Panc1 (cell line): ENCODE results near the gene CMIP. TPM values are rescaled to one million over a fixed set of nuclear protein-coding genes. Genes with fewer than 3 reads are reported as not detected.

Experiments used
- ATAC-seq: fragments of 200-7000 bp; cut with Tn5 transposase; 2 replicates; pipeline ENCODE4 v1.9.1; 2020; ENCODE audit warnings: mild to moderate bottlenecking, moderate library complexity
- BruUV-seq: library from RNA; stranded (reverse); fragments of 400-500 nt; replicated peaks from 2 replicates; lab custom pipeline; 2021; lab: Mats Ljungman, UMichigan
- CTCF ChIA-PET: fragments of 300-600 bp; sonication (Branson Sonifier 250); formaldehyde crosslinking; loops from one replicate; lab custom pipeline; 2022; ENCODE audit warnings: antibody characterized with exemption; lab: Charles Lee
- POLR2A ChIA-PET: fragments of 300-600 bp; sonication (Branson Sonifier 250); formaldehyde crosslinking; loops from one replicate; lab custom pipeline; 2022; ENCODE audit warnings: antibody characterized with exemption; lab: Charles Lee
- DNase-seq: peaks from one replicate; pipeline ENCODE4 v3.0.0-alpha.2; 2010; ENCODE audit warnings: low read depth, low spot score
- H3K27ac ChIP-seq: 2 replicates; pipeline ENCODE4 v1.5.1; 2011; ENCODE audit warnings: mild to moderate bottlenecking, low read length, inconsistent platforms
- H3K27me3 ChIP-seq: fragments of 200-500 bp; sonication (Bioruptor generic); 2 replicates; pipeline ENCODE4 v1.6.0; 2014; ENCODE audit warnings: low read length, inconsistent platforms; ENCODE audit not compliant: control insufficient read depth, insufficient read depth
- H3K36me3 ChIP-seq: fragments of 200-500 bp; sonication (Bioruptor generic); 2 replicates; pipeline ENCODE4 v1.5.1; 2014; ENCODE audit warnings: inconsistent platforms, mild to moderate bottlenecking, low read length, moderate library complexity; ENCODE audit not compliant: control insufficient read depth, insufficient read depth
- H3K4me1 ChIP-seq: 2 replicates; pipeline ENCODE4 v1.5.1; 2011; ENCODE audit warnings: inconsistent platforms, mild to moderate bottlenecking, low read length, moderate library complexity; ENCODE audit not compliant: control insufficient read depth, insufficient read depth
- H3K4me3 ChIP-seq, 2 experiments: 2 replicates each; pipeline ENCODE4 v1.5.1; 2011 to 2012; ENCODE audit warnings: low read depth in 2 of 2, low read length in 2 of 2, mild to moderate bottlenecking in 2 of 2, inconsistent platforms in 1 of 2, moderate library complexity in 1 of 2
- H3K9me3 ChIP-seq: fragments of 200-500 bp; sonication (Bioruptor generic); 2 replicates; pipeline ENCODE4 v1.5.1; 2014; ENCODE audit warnings: low read depth, mild to moderate bottlenecking, inconsistent platforms, low read length, moderate library complexity; ENCODE audit not compliant: control insufficient read depth, insufficient read depth
- CTCF ChIP-seq: fragments of 450-650 bp; IDR thresholded peaks from 2 replicates; pipeline ENCODE4 v1.5.1; 2017; ENCODE audit warnings: mild to moderate bottlenecking
- POLR2AphosphoS5 ChIP-seq: IDR thresholded peaks from 2 replicates; pipeline ENCODE4 v1.6.1; 2012; ENCODE audit warnings: mild to moderate bottlenecking, low read depth, low read length, moderate library complexity
- REST ChIP-seq, 2 experiments: IDR thresholded peaks; 2 replicates each; pipeline ENCODE4 v1.6.1; 2011 to 2012; ENCODE audit warnings: low read depth in 2 of 2, control low read depth in 1 of 2, low read length in 1 of 2, mild to moderate bottlenecking in 1 of 2, moderate library complexity in 1 of 2; ENCODE audit not compliant: insufficient read depth in 1 of 2
- SIN3A ChIP-seq: IDR thresholded peaks from 2 replicates; pipeline ENCODE4 v1.6.1; 2012; ENCODE audit warnings: low read depth, mild to moderate bottlenecking, low read length, moderate library complexity, borderline replicate concordance; ENCODE audit not compliant: insufficient read depth
- TCF7L2 ChIP-seq: IDR thresholded peaks from 2 replicates; pipeline ENCODE4 v1.6.1; 2011; ENCODE audit warnings: mild to moderate bottlenecking, low read depth, low read length, inconsistent platforms
- in situ Hi-C: cut with HindIII; loops from 2 replicates; pipeline ENCODE4 v1.10.0; 2016; ENCODE audit warnings: low sequenced_read_pairs, low pct_unique_long_range_greater_than_20kb
- intact Hi-C: fragments of 100-400 bp; cut with micrococcal nuclease; formaldehyde crosslinking; loops from one replicate; pipeline ENCODE4 v1.10.0; 2022; ENCODE audit not compliant: unreplicated experiment
- total RNA-seq: library from RNA; stranded (reverse); gene quantifications from one replicate; pipeline ENCODE4 v1.2.1, GENCODE V29; 2021; ENCODE audit not compliant: unreplicated experiment

Gene CMIP
- total RNA-seq, 1 experiment from 2014 or later, result 49.7 TPM

GRCh38 chr16:81666113-81666512 lies 221.5 kb downstream of the CMIP start:
- H3K4me1 ChIP-seq, result no peaks in the 10 kb centered on the region
- DNase-seq, result no peak
- no peak for ATAC-seq
- ChIA-PET CTCF (no interaction called here), POLR2A (no interaction called here)
- no peak for TF ChIP-seq CTCF
- no peak for TF ChIP-seq REST (IDR thresholded peaks at IDR 0.05; ENCODE audit: insufficient read depth in 1 of 2, low read depth in 2 of 2, low read length in 1 of 2)
- no peak for TF ChIP-seq SIN3A
- TF ChIP-seq POLR2AphosphoS5, result no peak
- TF ChIP-seq TCF7L2, result no peak
- H3K27me3 ChIP-seq, result no peaks in the 10 kb centered on the region
- H3K4me3 ChIP-seq, result no peak overlapping the region
- in situ Hi-C loops (no loop called here), intact Hi-C loops (no loop called here)
- H3K27ac ChIP-seq, result no peak overlapping the region
- BruUV-seq, result no TSS peak
- no peaks in the 10 kb centered on the region for H3K9me3 ChIP-seq
- H3K36me3 ChIP-seq, result no peaks in the 10 kb centered on the region

GRCh38 chr16:81668243-81669097 lies 223.9 kb downstream of the CMIP start:
- ATAC-seq (peak; percentile 54), DNase-seq (no peak)
- H3K4me1 ChIP-seq, result no peaks in the 10 kb centered on the region
- no peak overlapping the region for H3K4me3 ChIP-seq
- no TSS peak for BruUV-seq
- POLR2A ChIA-PET, result no interaction called here
- intact Hi-C loops, result no loop called here
- no peaks in the 10 kb centered on the region for H3K36me3 ChIP-seq
- no peak for TF ChIP-seq SIN3A
- TF ChIP-seq CTCF, result no peak
- no peak for TF ChIP-seq REST (IDR thresholded peaks at IDR 0.05; ENCODE audit: insufficient read depth in 1 of 2, low read depth in 2 of 2, low read length in 1 of 2)
- TF ChIP-seq TCF7L2, result no peak
- no peak for TF ChIP-seq POLR2AphosphoS5
- H3K27me3 ChIP-seq, result no peaks in the 10 kb centered on the region
- CTCF ChIA-PET, result no interaction called here
- H3K9me3 ChIP-seq, result no peaks in the 10 kb centered on the region
- in situ Hi-C loops, result no loop called here
- H3K27ac ChIP-seq, result no peak overlapping the region
